Neutrophil (primary cell): ENCODE measurements around the gene CRABP2.

Source experiments
- H3K27ac ChIP-seq: fragments of 200-600 bp; sonication (generic); 2 replicates; pipeline ENCODE4 v1.5.1; 2016; ENCODE audit warnings: mild to moderate bottlenecking, moderate library complexity
- H3K27me3 ChIP-seq: fragments of 200-600 bp; sonication (generic); 2 replicates; pipeline ENCODE4 v1.6.0; 2016; ENCODE audit warnings: mild to moderate bottlenecking
- H3K36me3 ChIP-seq: fragments of 200-600 bp; sonication (generic); 2 replicates; pipeline ENCODE4 v1.5.1; 2017
- H3K4me1 ChIP-seq, 2 experiments: fragments of 200-600 bp in 1 of 2; sonication (generic) in 1 of 2; 1 replicate in 1 of 2; 2 replicates in 1 of 2; pipeline versions ENCODE4 v1.5.1 to v1.6.1; 2013 to 2016; ENCODE audit warnings: low read depth in 1 of 2, low read length in 1 of 2, mild to moderate bottlenecking in 1 of 2, moderate library complexity in 1 of 2; ENCODE audit not compliant: control insufficient read depth in 1 of 2, insufficient read depth in 1 of 2
- H3K4me3 ChIP-seq, 2 experiments: fragments of 200-600 bp in 1 of 2; sonication (generic) in 1 of 2; 1 replicate in 1 of 2; 2 replicates in 1 of 2; pipeline ENCODE4 v1.5.1; 2013 to 2016; ENCODE audit warnings: low read depth in 1 of 2, low read length in 1 of 2, mild to moderate bottlenecking in 1 of 2, moderate library complexity in 1 of 2
- H3K9me3 ChIP-seq: fragments of 200-600 bp; sonication (generic); 2 replicates; pipeline ENCODE4 v1.5.1; 2016
- TF ChIP-seq, protein P1 (sequence below): fragments of 200-600 bp; sonication (generic); IDR thresholded peaks from 2 replicates; pipeline ENCODE4 v1.5.1; 2016; ENCODE audit warnings: antibody characterized with exemption

CRABP2 gene

DNA sequence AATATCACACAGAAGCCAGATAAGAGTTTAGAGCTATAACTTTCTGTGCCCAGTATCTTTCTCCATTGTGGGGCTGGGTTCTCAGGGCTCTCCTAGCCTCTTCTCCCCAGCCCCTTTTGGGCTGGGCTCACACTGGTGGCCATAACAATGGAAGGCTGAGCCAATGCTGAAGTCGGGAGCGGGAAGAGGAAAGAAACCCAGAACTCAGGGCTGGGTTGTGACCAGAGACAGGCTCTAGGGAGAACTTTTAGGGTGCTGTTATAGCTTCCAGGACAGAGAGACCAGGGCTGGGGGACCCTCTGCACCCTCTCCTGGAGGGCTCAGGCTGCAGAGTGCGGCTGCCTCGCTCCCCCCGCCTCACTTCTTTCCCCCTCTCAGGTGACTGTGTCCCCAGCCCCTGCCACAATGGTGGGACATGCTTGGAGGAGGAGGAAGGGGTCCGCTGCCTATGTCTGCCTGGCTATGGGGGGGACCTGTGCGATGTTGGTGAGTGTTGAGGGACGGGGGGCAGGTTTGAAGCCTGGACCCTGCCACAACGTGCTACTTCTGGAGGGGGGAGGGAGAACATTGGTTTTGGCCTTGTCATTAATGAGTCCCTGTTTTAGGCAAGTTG, 49.4 kb downstream of the CRABP2 start:
- H3K4me3 ChIP-seq = no peak overlapping the region
- no peaks in the 10 kb centered on the region for H3K9me3 ChIP-seq
- peaks cover 100% of the 10 kb centered on the region for H3K27me3 ChIP-seq
- peaks cover 12 to 20% of the 10 kb centered on the region in 2 experiments for H3K4me1 ChIP-seq
- TF ChIP-seq, protein P1, sequence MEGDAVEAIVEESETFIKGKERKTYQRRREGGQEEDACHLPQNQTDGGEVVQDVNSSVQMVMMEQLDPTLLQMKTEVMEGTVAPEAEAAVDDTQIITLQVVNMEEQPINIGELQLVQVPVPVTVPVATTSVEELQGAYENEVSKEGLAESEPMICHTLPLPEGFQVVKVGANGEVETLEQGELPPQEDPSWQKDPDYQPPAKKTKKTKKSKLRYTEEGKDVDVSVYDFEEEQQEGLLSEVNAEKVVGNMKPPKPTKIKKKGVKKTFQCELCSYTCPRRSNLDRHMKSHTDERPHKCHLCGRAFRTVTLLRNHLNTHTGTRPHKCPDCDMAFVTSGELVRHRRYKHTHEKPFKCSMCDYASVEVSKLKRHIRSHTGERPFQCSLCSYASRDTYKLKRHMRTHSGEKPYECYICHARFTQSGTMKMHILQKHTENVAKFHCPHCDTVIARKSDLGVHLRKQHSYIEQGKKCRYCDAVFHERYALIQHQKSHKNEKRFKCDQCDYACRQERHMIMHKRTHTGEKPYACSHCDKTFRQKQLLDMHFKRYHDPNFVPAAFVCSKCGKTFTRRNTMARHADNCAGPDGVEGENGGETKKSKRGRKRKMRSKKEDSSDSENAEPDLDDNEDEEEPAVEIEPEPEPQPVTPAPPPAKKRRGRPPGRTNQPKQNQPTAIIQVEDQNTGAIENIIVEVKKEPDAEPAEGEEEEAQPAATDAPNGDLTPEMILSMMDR = no peak
- no peaks in the 10 kb centered on the region for H3K36me3 ChIP-seq
- no peak overlapping the region for H3K27ac ChIP-seq

DNA sequence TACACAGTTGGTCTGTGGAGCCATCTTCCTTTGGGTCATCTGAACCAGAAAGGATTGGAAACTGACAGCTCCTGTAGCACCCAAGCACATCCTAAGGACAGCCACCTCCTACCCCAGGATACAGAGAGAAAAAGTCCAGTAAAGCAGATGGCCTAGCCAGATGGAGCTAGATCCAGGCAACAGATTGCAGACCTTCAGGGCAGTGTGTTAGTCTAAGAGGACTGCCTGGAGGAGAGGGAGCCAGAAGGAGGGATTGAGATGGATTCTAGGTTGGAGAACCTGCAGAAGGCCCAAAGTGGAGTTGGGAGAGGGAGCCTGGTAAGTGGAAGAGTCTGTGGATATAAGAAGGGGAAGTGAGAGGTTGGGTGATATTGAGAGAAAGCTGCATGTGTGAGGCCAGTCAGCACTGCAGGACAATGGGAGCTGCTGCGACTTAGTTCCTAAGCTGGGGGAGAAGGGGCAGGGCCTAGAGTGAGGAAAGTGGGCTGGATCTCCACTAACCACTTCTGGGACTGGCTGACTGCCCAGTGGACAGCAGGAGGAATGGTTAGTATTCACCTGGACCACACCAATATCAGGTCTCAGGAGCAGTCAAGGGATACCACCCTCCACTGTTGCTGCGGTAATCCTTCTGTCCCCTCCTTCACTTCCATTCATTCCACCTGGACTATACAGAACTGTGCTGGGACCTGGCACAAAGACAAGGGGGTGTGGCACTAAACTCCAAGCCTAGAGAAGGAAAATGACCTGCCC, 50.1 kb downstream of the CRABP2 start:
- no peak overlapping the region for H3K27ac ChIP-seq
- no peaks in the 10 kb centered on the region for H3K36me3 ChIP-seq
- H3K9me3 ChIP-seq = no peaks in the 10 kb centered on the region
- peaks cover 12 to 19% of the 10 kb centered on the region in 2 experiments for H3K4me1 ChIP-seq
- TF ChIP-seq, protein P1 = no peak
- H3K27me3 ChIP-seq = peaks cover 100% of the 10 kb centered on the region
- H3K4me3 ChIP-seq = no peak overlapping the region

DNA sequence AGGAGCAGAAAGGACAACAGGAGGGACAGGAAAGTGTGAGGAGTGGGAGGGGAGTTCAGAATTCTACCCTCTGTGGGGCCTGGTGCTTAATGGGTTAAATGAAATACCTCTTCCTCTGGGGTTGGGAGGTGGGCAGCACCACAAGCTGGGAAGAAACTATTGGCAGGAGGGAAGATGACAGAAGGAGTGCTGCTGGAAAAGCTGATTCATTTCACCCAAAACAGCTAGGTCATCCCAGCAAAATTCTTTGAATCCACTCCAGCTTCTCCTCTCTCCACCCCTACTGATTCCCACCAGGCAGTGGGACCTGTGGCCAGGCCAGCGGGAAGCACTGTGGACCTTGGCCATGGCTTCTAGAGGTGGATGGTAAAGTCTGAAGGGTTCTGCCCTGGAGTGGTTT, 50.7 kb downstream of the CRABP2 start:
- no peak overlapping the region for H3K4me3 ChIP-seq
- TF ChIP-seq, protein P1 = no peak

DNA sequence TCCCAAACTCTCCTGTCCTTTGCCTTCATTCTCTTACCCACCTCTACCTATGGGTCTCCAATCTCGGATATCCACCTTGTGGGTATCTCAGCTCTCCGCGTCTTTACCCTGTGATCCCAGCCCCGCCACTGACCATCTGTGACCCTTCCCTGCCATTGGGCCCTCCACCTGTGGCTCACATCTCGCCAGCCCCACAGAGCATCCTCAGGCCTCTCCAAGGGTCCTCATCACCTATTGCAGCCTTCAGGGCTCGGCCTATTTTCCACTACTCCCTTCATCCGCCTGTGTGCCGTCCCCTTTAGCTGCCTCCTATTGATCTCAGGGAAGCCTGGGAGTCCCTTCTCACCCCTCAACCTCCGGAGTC, 52.4 kb downstream of the CRABP2 start:
- H3K4me3 ChIP-seq = no peak overlapping the region
- TF ChIP-seq, protein P1 = no peak
- H3K4me1 ChIP-seq = peaks cover 12% of the 10 kb centered on the region in 2 experiments
- H3K9me3 ChIP-seq = no peaks in the 10 kb centered on the region
- no peaks in the 10 kb centered on the region for H3K36me3 ChIP-seq
- peaks cover 100% of the 10 kb centered on the region for H3K27me3 ChIP-seq
- H3K27ac ChIP-seq = no peak overlapping the region

More for the DNA sequence above, 50.7 kb downstream of the CRABP2 start:
- Histone ChIP-seq H3K27me3 (peaks cover 100% of the 10 kb centered on the region), H3K27ac (no peak overlapping the region), H3K9me3 (no peaks in the 10 kb centered on the region), H3K4me1 (peaks cover 12% of the 10 kb centered on the region in 2 experiments), H3K36me3 (no peaks in the 10 kb centered on the region)

DNA sequence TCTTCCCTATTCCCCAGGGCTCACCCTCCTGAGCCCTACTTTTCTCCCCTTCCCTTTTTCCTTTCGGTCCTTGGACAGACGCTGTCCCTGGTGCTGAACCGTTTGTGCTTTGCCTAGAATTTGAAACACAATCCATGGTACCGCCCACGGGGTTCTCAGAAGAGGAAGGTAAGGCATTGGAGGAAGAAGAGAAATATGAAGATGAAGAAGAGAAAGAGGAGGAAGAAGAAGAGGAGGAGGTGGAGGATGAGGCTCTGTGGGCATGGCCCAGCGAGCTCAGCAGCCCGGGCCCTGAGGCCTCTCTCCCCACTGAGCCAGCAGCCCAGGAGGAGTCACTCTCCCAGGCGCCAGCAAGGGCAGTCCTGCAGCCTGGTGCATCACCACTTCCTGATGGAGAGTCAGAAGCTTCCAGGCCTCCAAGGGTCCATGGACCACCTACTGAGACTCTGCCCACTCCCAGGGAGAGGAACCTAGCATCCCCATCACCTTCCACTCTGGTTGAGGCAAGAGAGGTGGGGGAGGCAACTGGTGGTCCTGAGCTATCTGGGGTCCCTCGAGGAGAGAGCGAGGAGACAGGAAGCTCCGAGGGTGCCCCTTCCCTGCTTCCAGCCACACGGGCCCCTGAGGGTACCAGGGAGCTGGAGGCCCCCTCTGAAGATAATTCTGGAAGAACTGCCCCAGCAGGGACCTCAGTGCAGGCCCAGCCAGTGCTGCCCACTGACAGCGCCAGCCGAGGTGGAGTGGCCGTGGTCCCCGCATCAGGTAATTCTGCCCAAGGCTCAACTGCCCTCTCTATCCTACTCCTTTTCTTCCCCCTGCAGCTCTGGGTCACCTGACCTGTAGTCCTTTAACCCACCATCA, 53.0 kb downstream of the CRABP2 start:
- TF ChIP-seq, protein P1 = no peak
- peaks cover 100% of the 10 kb centered on the region for H3K27me3 ChIP-seq
- no peaks in the 10 kb centered on the region for H3K9me3 ChIP-seq
- H3K4me3 ChIP-seq = no peak overlapping the region
- H3K27ac ChIP-seq = no peak overlapping the region
- no peaks in the 10 kb centered on the region for H3K36me3 ChIP-seq
- H3K4me1 ChIP-seq = peaks cover 6 to 7% of the 10 kb centered on the region in 2 experiments
